DND-41 (cell line): ENCODE measurements around the gene CKAP2L.

ENCODE experiments used
- ATAC-seq: fragments of 200-7000 bp; cut with Tn5 transposase; 3 replicates; pipeline ENCODE4 v1.9.1; 2021; ENCODE audit warnings: low read depth; ENCODE audit not compliant: insufficient read depth
- DNase-seq: peaks from one replicate; pipeline ENCODE4 v3.0.0-alpha.2; 2020
- H2AFZ ChIP-seq: 2 replicates; pipeline ENCODE4 v1.6.0; 2012; ENCODE audit warnings: low read depth, low read length
- H3K27ac ChIP-seq: 2 replicates; pipeline ENCODE4 v1.5.1; 2012; ENCODE audit warnings: low read length, inconsistent platforms
- H3K27me3 ChIP-seq: fragments of 200-600 bp; sonication (generic); 2 replicates; pipeline ENCODE4 v1.6.0; 2012; ENCODE audit warnings: low read length, mild to moderate bottlenecking, inconsistent platforms; ENCODE audit not compliant: insufficient read depth, poor library complexity
- H3K36me3 ChIP-seq: 2 replicates; pipeline ENCODE4 v1.5.1; 2012; ENCODE audit warnings: low read length, inconsistent platforms; ENCODE audit not compliant: insufficient read depth
- H3K4me1 ChIP-seq: 2 replicates; pipeline ENCODE4 v1.5.1; 2012; ENCODE audit warnings: mild to moderate bottlenecking, low read length; ENCODE audit not compliant: insufficient read depth
- H3K4me2 ChIP-seq: 2 replicates; pipeline ENCODE4 v1.6.0; 2012; ENCODE audit warnings: mild to moderate bottlenecking, moderate library complexity, low read length, inconsistent platforms; ENCODE audit not compliant: insufficient read depth
- H3K4me3 ChIP-seq, 2 experiments: fragments of 200-600 bp in 1 of 2; shearing (Covaris generic) in 1 of 2; 2 replicates each; pipeline ENCODE4 v1.5.1; 2012 to 2016; ENCODE audit warnings: inconsistent platforms in 2 of 2, low read length in 2 of 2, mild to moderate bottlenecking in 2 of 2, low read depth in 1 of 2, moderate library complexity in 1 of 2
- H3K79me2 ChIP-seq: 2 replicates; pipeline ENCODE4 v1.6.0; 2012; ENCODE audit warnings: low read length, inconsistent platforms; ENCODE audit not compliant: insufficient read depth
- H3K9ac ChIP-seq: 2 replicates; pipeline ENCODE4 v1.6.0; 2012; ENCODE audit warnings: low read depth, mild to moderate bottlenecking, inconsistent platforms, low read length, moderate library complexity
- H3K9me3 ChIP-seq: 2 replicates; pipeline ENCODE4 v1.5.1; 2012; ENCODE audit warnings: low read length, moderate library complexity, mild to moderate bottlenecking, inconsistent platforms; ENCODE audit not compliant: insufficient read depth, severe bottlenecking
- H4K20me1 ChIP-seq: 2 replicates; pipeline ENCODE4 v1.6.0; 2012; ENCODE audit warnings: low read length; ENCODE audit not compliant: insufficient read depth
- CTCF ChIP-seq: IDR thresholded peaks from 2 replicates; pipeline ENCODE4 v1.5.1; 2012; ENCODE audit warnings: borderline replicate concordance, low read length, moderate library complexity, mild to moderate bottlenecking; ENCODE audit not compliant: poor library complexity, severe bottlenecking; ENCODE audit errors: extremely low read depth
- EZH2 ChIP-seq: IDR thresholded peaks from 3 replicates; pipeline ENCODE4 v1.6.1; 2012; ENCODE audit warnings: borderline replicate concordance, low read depth, mild to moderate bottlenecking, moderate library complexity, low read length, inconsistent platforms; ENCODE audit not compliant: severe bottlenecking

The CKAP2L gene

GRCh38 chr2:112767693-112768330 is 3.4 kb upstream of the CKAP2L start:
- no peak for DNase-seq
- no peak overlapping the region for H3K27ac ChIP-seq
- peaks cover 4% of the 10 kb centered on the region; the same call in 1 of the 2 replicates for H4K20me1 ChIP-seq
- no peak overlapping the region for H3K9ac ChIP-seq
- peaks cover 16% of the 10 kb centered on the region for H3K79me2 ChIP-seq
- no peaks in the 10 kb centered on the region for H3K9me3 ChIP-seq
- H3K27me3 ChIP-seq, result no peaks in the 10 kb centered on the region
- H2AFZ ChIP-seq, result peak overlapping the region; percentile 48
- peak overlapping the region; percentile 31; the same call in 1 of the 2 replicates for H3K4me2 ChIP-seq
- ATAC-seq, result no peak
- peaks cover 6% of the 10 kb centered on the region; the same call in 1 of the 2 replicates for H3K36me3 ChIP-seq
- H3K4me3 ChIP-seq, result no peak overlapping the region
- TF ChIP-seq CTCF, result no peak
- H3K4me1 ChIP-seq, result peaks cover 31% of the 10 kb centered on the region

GRCh38 chr2:112765251-112765650 is 842 bp upstream of the CKAP2L start:
- H3K27ac ChIP-seq, result peak overlapping the region; percentile 68

GRCh38 chr2:112762276-112762675 is 2.1 kb downstream of the CKAP2L start:
- Histone ChIP-seq H3K4me2 (peak overlapping the region; percentile 87), H3K9me3 (no peaks in the 10 kb centered on the region), H3K9ac (peak overlapping the region; percentile 92; the same call in 1 of the 2 replicates), H3K4me3 (no peak overlapping the region; a peak in 1 of 4 replicates), H3K36me3 (peaks cover 56% of the 10 kb centered on the region), H4K20me1 (peaks cover 4% of the 10 kb centered on the region; the same call in 1 of the 2 replicates), H3K79me2 (peaks cover 62% of the 10 kb centered on the region), H3K27me3 (no peaks in the 10 kb centered on the region), H2AFZ (no peak overlapping the region), H3K4me1 (peaks cover 42% of the 10 kb centered on the region), H3K27ac (0 out of 2 replicates have a peak overlapping the region, but pooled peaks have one; percentile 92)
- DNase-seq, result no peak
- ATAC-seq, result no peak
- no peak for TF ChIP-seq CTCF
- no peak for TF ChIP-seq EZH2

More at GRCh38 chr2:112765251-112765650, 842 bp upstream of the CKAP2L start:
- H2AFZ ChIP-seq, result peak overlapping the region; percentile 73
- H3K79me2 ChIP-seq, result peaks cover 37% of the 10 kb centered on the region
- peak overlapping the region; percentile 87 for H3K4me2 ChIP-seq
- no peaks in the 10 kb centered on the region for H3K9me3 ChIP-seq
- TF ChIP-seq CTCF (no peak), EZH2 (no peak)
- peak overlapping the region; percentile 25 to 86; a peak in 3 of 4 replicates for H3K4me3 ChIP-seq
- no peaks in the 10 kb centered on the region for H3K27me3 ChIP-seq
- peaks cover 26% of the 10 kb centered on the region for H3K36me3 ChIP-seq
- H3K9ac ChIP-seq, result peak overlapping the region; percentile 92
- DNase-seq (no peak), ATAC-seq (no peak)
- H4K20me1 ChIP-seq, result peaks cover 4% of the 10 kb centered on the region; the same call in 1 of the 2 replicates
- peaks cover 50% of the 10 kb centered on the region for H3K4me1 ChIP-seq
